B cell (primary cell): ENCODE results near the gene BTNL2. TPM values are rescaled to one million over a fixed set of nuclear protein-coding genes. Genes with fewer than 3 reads are reported as not detected.

Experiments
- ATAC-seq: fragments of 200-7000 bp; cut with Tn5 transposase; one replicate; pipeline ENCODE4 v1.10.0; 2021; ENCODE audit warnings: low read depth, mild to moderate bottlenecking, moderate number of reproducible peaks, moderate library complexity
- CTCF ChIA-PET: fragments of 350-600 bp; sonication (Branson Sonifier 250); formaldehyde crosslinking; loops from one replicate; lab custom pipeline; 2021; ENCODE audit warnings: antibody characterized with exemption, inconsistent platforms; lab: Charles Lee
- POLR2A ChIA-PET: fragments of 350-600 bp; sonication (Branson Sonifier 250); formaldehyde crosslinking; loops from one replicate; lab custom pipeline; 2021; ENCODE audit warnings: antibody characterized with exemption; lab: Charles Lee
- DNase-seq: peaks from one replicate; pipeline ENCODE4 v3.0.0; 2013
- H2AFZ ChIP-seq: 2 replicates; pipeline ENCODE4 v1.6.1; 2012; ENCODE audit warnings: mild to moderate bottlenecking, low read depth, low read length; ENCODE audit not compliant: insufficient read depth, poor library complexity, severe bottlenecking
- H3K27ac ChIP-seq, 2 donors: 1 replicate in 1 of 2; 2 replicates in 1 of 2; pipeline ENCODE4 v1.5.1; 2012 to 2013; ENCODE audit warnings: low read length in 2 of 2, mild to moderate bottlenecking in 2 of 2, moderate library complexity in 1 of 2
- H3K27me3 ChIP-seq, 4 experiments: fragments of 200-600 bp in 1 of 4; sonication (generic) in 1 of 4; replicated peaks in 1 of 4; 1 replicate in 2 of 4; 2 replicates in 2 of 4; pipeline versions ENCODE4 v1.6.1 to v1.7.0; 2013 to 2016; ENCODE audit warnings: low read length in 3 of 4, mild to moderate bottlenecking in 2 of 4, mixed read lengths in 1 of 4, moderate library complexity in 1 of 4; ENCODE audit not compliant: insufficient read depth in 4 of 4, control insufficient read depth in 3 of 4; ENCODE audit errors: control extremely low read depth in 1 of 4
- H3K36me3 ChIP-seq, 2 experiments: replicated peaks in 1 of 2; 1 replicate in 1 of 2; 2 replicates in 1 of 2; pipeline versions ENCODE4 v1.6.1 to v1.7.1; 2013; ENCODE audit warnings: low read length in 1 of 2; ENCODE audit not compliant: insufficient read depth in 2 of 2, control insufficient read depth in 1 of 2; ENCODE audit errors: control extremely low read depth in 1 of 2, extremely low read depth in 1 of 2
- H3K4me1 ChIP-seq, 2 donors: fragments of 200-600 bp in 1 of 2; sonication (generic) in 1 of 2; 1 replicate in 1 of 2; 2 replicates in 1 of 2; pipeline versions ENCODE4 v1.5.1 to v1.6.1; 2013 to 2017; ENCODE audit warnings: low read length in 2 of 2; ENCODE audit not compliant: control insufficient read depth in 2 of 2, insufficient read depth in 2 of 2
- H3K4me2 ChIP-seq: replicated peaks from 2 replicates; pipeline ENCODE3; 2012; ENCODE audit warnings: mild to moderate bottlenecking, low read depth, low read length; ENCODE audit not compliant: poor library complexity, severe bottlenecking
- H3K4me3 ChIP-seq, 5 experiments: fragments of 200-600 bp in 1 of 5; sonication (generic) in 1 of 5; 1 replicate in 3 of 5; 2 replicates in 2 of 5; pipeline versions ENCODE4 v1.5.1 to v1.7.0; 2011 to 2016; ENCODE audit warnings: low read length in 4 of 5, mild to moderate bottlenecking in 4 of 5, low read depth in 2 of 5, control low read depth in 1 of 5, moderate library complexity in 1 of 5; ENCODE audit not compliant: insufficient read depth in 1 of 5; ENCODE audit errors: control extremely low read depth in 1 of 5, extremely low read depth in 1 of 5
- H3K79me2 ChIP-seq: fragments of 200-600 bp; sonication (generic); one replicate; pipeline ENCODE4 v1.6.0; 2016; ENCODE audit warnings: low read length; ENCODE audit not compliant: control insufficient read depth, insufficient read depth
- H3K9ac ChIP-seq: fragments of 200-600 bp; sonication (generic); 2 replicates; pipeline ENCODE4 v1.6.1; 2017; ENCODE audit warnings: mild to moderate bottlenecking, low read length, moderate library complexity
- H3K9me3 ChIP-seq, 3 donors: one replicate each; pipeline versions ENCODE4 v1.6.1 to v1.7.1; 2013; ENCODE audit warnings: low read length in 2 of 3; ENCODE audit not compliant: control insufficient read depth in 2 of 3, insufficient read depth in 1 of 3; ENCODE audit errors: control extremely low read depth in 1 of 3
- H4K20me1 ChIP-seq: 2 replicates; pipeline ENCODE4 v1.6.0; 2012; ENCODE audit warnings: mild to moderate bottlenecking, low read length; ENCODE audit not compliant: insufficient read depth, control insufficient read depth, poor library complexity, severe bottlenecking
- H3K27ac Mint-ChIP-seq: one replicate; pipeline ENCODE4 v1.8.0; 2021; ENCODE audit warnings: mixed read lengths
- H3K27me3 Mint-ChIP-seq: one replicate; pipeline ENCODE4 v1.8.0; 2021; ENCODE audit warnings: mixed read lengths
- H3K4me1 Mint-ChIP-seq: one replicate; pipeline ENCODE4 v1.8.0; 2021; ENCODE audit warnings: mixed read lengths
- H3K4me3 Mint-ChIP-seq: one replicate; pipeline ENCODE4 v1.8.0; 2021; ENCODE audit warnings: mixed read lengths
- H3K9me3 Mint-ChIP-seq: one replicate; pipeline ENCODE4 v1.8.0; 2022; ENCODE audit warnings: mixed read lengths; ENCODE audit not compliant: insufficient read depth
- EZH2 ChIP-seq: IDR thresholded peaks from 2 replicates; pipeline ENCODE4 v1.6.1; 2012; ENCODE audit warnings: borderline replicate concordance, low read depth, mild to moderate bottlenecking, moderate library complexity, low read length; ENCODE audit not compliant: insufficient read depth, poor library complexity, severe bottlenecking
- whole genome bisulfite sequencing: methylation state at CpG from one replicate; pipeline ENCODE4 v1.1.5; 2013; ENCODE audit warnings: missing lambda C conversion rate; ENCODE audit not compliant: insufficient coverage; 5-methylcytosine and 5-hydroxymethylcytosine counted together
- intact Hi-C: fragments of 100-400 bp; cut with micrococcal nuclease; formaldehyde crosslinking; loops from one replicate; pipeline ENCODE4 v1.10.0; 2022
- polyA plus RNA-seq: library from polyadenylated mRNA; depleted of rRNA; stranded (reverse); fragments of >200 nt; gene quantifications from 2 replicates; pipeline ENCODE4 v1.2.3, GENCODE V29; 2012
- total RNA-seq, 2 donors: library from RNA; stranded (reverse); fragments of 120-200 nt in 1 of 2; gene quantifications; 1 replicate in 1 of 2; 2 replicates in 1 of 2; pipeline versions ENCODE4 v1.2.3 to v1.2.4, GENCODE V29; 2013 to 2022
- TF ChIP-seq, protein P1 (sequence below): fragments of 200-600 bp; IDR thresholded peaks from one replicate; pipeline ENCODE4 v1.8.0; 2022; ENCODE audit warnings: antibody characterized with exemption, mild to moderate bottlenecking

The BTNL2 gene
- total and polyA plus RNA-seq, 2 donors (not counting 1 experiment from before 2014, with no cell fraction given), result not detected

DNA sequence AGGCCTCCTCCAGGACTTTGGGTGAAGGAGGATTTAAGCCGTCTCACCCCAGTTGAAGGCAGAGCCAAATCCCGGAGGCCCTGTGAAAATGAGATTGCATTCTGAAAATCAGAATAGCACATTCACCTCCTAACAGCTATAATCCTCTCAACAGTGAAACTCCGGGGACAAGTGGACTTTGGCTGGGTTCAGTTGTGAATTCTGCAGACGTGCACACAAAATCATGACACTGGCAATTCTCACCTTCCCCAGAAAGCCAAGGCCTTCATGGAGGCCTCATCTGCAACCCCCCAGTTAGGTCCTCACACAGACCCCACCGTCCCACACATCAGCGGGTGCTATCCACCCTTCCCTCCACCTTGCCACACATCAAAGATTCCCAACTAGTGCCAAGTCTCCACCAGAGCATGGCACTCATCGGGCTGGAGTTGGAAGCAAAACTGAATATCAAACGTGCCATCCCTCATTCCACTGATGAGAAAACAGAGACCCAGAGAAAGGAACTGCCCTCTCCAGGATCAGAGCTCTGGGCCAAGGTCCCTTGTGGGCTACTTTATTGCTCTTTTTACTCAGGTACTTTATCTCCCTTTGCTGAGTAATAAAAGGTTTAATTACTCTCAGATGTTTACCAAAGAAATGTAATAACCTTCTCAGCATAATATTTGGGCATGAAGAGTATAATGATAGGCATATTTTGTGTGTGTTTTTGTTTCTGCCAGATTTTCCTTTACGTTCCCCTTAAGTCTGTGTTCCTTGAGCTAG is 4.8 kb upstream of the BTNL2 start:
- Mint-ChIP-seq H3K27ac (no peak overlapping the region), H3K27me3 (peaks cover 14% of the 10 kb centered on the region), H3K4me3 (no peak overlapping the region), H3K4me1 (peaks cover 13% of the 10 kb centered on the region), H3K9me3 (no peaks in the 10 kb centered on the region)
- Histone ChIP-seq H2AFZ (no peak overlapping the region), H4K20me1 (no peaks in the 10 kb centered on the region), H3K9me3 (no peaks in the 10 kb centered on the region), H3K4me3 (no peak overlapping the region), H3K27me3 (peaks cover 0 to 23% (median 10%) of the 10 kb centered on the region in 4 experiments), H3K4me1 (peaks cover 7 to 11% of the 10 kb centered on the region in 2 donors), H3K4me2 (no peak overlapping the region), H3K27ac (no peak overlapping the region), H3K79me2 (peaks cover 4% of the 10 kb centered on the region), H3K36me3 (no peaks in the 10 kb centered on the region), H3K9ac (no peak overlapping the region)
- WGBS, result 91% methylated on average over 7 of the region's 9 CpGs
- intact Hi-C loops, result loop anchor here (2.0 to 10.0 kb wide), 2 partner anchors 293 to 573 kb away; no protein-coding TSS in a partner anchor
- DNase-seq, result no peak
- CTCF ChIA-PET, result interaction anchor here (0.8 to 13.5 kb wide), 11 partner anchors 9 to 573 kb away, joined by 3 to 229 read pairs (median 46); partner anchors contain the start of gene TAP1
- TF ChIP-seq, protein P1, sequence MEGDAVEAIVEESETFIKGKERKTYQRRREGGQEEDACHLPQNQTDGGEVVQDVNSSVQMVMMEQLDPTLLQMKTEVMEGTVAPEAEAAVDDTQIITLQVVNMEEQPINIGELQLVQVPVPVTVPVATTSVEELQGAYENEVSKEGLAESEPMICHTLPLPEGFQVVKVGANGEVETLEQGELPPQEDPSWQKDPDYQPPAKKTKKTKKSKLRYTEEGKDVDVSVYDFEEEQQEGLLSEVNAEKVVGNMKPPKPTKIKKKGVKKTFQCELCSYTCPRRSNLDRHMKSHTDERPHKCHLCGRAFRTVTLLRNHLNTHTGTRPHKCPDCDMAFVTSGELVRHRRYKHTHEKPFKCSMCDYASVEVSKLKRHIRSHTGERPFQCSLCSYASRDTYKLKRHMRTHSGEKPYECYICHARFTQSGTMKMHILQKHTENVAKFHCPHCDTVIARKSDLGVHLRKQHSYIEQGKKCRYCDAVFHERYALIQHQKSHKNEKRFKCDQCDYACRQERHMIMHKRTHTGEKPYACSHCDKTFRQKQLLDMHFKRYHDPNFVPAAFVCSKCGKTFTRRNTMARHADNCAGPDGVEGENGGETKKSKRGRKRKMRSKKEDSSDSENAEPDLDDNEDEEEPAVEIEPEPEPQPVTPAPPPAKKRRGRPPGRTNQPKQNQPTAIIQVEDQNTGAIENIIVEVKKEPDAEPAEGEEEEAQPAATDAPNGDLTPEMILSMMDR, result no peak
- no peak for TF ChIP-seq EZH2
- POLR2A ChIA-PET, result no interaction called here
- ATAC-seq, result no peak

DNA sequence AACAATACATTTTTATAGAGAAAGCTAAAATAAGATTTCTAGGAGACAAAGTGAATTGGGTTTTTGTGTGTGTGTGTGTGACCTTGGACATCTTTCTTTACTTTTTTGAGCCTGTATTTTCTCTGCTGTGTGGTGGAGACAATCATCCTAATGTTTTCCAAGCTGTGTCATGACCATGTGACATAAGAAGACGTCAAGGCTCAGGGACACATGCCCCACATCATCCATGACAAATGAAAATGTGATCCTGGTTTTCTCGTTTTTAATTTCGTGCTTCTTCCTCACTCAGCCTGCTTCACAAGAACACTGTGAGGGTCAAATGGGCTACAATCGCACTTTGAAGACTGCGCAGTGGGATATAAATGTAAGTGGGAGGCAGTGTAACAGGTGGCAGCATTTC is 3.9 kb upstream of the BTNL2 start:
- POLR2A ChIA-PET, result no interaction called here
- intact Hi-C loops, result loop anchor here (10.0 kb wide), 1 partner anchor 574 kb away; no protein-coding TSS in a partner anchor

More for the DNA sequence above, 3.9 kb upstream of the BTNL2 start:
- no peak for DNase-seq
- Histone ChIP-seq H3K79me2 (peaks cover 4% of the 10 kb centered on the region), H3K27ac (no peak overlapping the region), H3K36me3 (no peaks in the 10 kb centered on the region), H3K4me1 (peaks cover 7 to 11% of the 10 kb centered on the region in 2 donors), H3K9me3 (no peaks in the 10 kb centered on the region), H3K4me3 (no peak overlapping the region), H2AFZ (no peak overlapping the region), H4K20me1 (no peaks in the 10 kb centered on the region), H3K27me3 (peaks cover 0 to 21% (median 3%) of the 10 kb centered on the region in 4 experiments), H3K4me2 (no peak overlapping the region), H3K9ac (no peak overlapping the region)
- peaks cover 13% of the 10 kb centered on the region for H3K4me1 Mint-ChIP-seq
- H3K4me3 Mint-ChIP-seq, result no peak overlapping the region
- H3K27me3 Mint-ChIP-seq, result peaks cover 14% of the 10 kb centered on the region
- no peak for ATAC-seq
- no peak overlapping the region for H3K27ac Mint-ChIP-seq
- TF ChIP-seq EZH2, result no peak
- TF ChIP-seq, protein P1, result no peak
- CTCF ChIA-PET, result interaction anchor here (0.7 to 13.5 kb wide), 9 partner anchors 10 to 442 kb away, joined by 3 to 172 read pairs (median 4); partner anchors contain the start of gene TAP1
- H3K9me3 Mint-ChIP-seq, result no peaks in the 10 kb centered on the region
- 66% methylated on average over 3 of the region's 5 CpGs for WGBS
